Lower lobe of right lung (tissue), 2 donors: Measurements from ENCODE around the gene TMPRSS9. TPM values are rescaled to one million over a fixed set of nuclear protein-coding genes. Genes with fewer than 3 reads are reported as not detected.
A peak's percentile ranks its signal among the peaks of the same experiment; 100 is the strongest.
"Not testable (repeated sequence)": the region's sequence is repeated elsewhere in the genome, so short reads cannot be mapped to it uniquely, and the experiment has no call there.

Experiments used
- ATAC-seq, 2 donors: fragments of 200-7000 bp; cut with Tn5 transposase; one replicate each; pipeline ENCODE4 v1.9.1; 2020 to 2022; ENCODE audit warnings: mild to moderate bottlenecking in 2 of 2, moderate library complexity in 2 of 2
- DNase-seq: peaks from one replicate; pipeline ENCODE4 v3.0.0-alpha.2; 2020
- H3K27ac ChIP-seq: fragments of 200-600 bp; one replicate; pipeline ENCODE4 v1.8.0; 2022
- H3K27me3 ChIP-seq: fragments of 200-600 bp; one replicate; pipeline ENCODE4 v1.8.0; 2022; ENCODE audit warnings: low read depth
- H3K36me3 ChIP-seq: fragments of 200-600 bp; one replicate; pipeline ENCODE4 v1.8.0; 2022; ENCODE audit warnings: mild to moderate bottlenecking
- H3K4me1 ChIP-seq: fragments of 200-600 bp; one replicate; pipeline ENCODE4 v1.8.0; 2022
- H3K4me3 ChIP-seq: fragments of 200-600 bp; one replicate; pipeline ENCODE4 v1.8.0; 2022; ENCODE audit warnings: mild to moderate bottlenecking
- H3K9me3 ChIP-seq: fragments of 200-600 bp; one replicate; pipeline ENCODE4 v1.8.0; 2022
- CTCF ChIP-seq: fragments of 200-600 bp; IDR thresholded peaks from one replicate; pipeline ENCODE4 v1.8.0; 2022; ENCODE audit warnings: antibody characterized with exemption, mild to moderate bottlenecking
- intact Hi-C: fragments of 100-400 bp; cut with DNase I; formaldehyde crosslinking; loops from one replicate; pipeline ENCODE4 v1.11.0; 2022
- total RNA-seq: library from RNA; stranded (reverse); fragmentation: NEBNext Ultra II Directional; extraction: Animal tissue kit (Norgen Biotek cat#: 25700); gene quantifications from one replicate; pipeline ENCODE4 v1.2.1, GENCODE V29; 2021
- donor health status: DM: no; HTN: yes; CAD: no; lungs with severe emphysema.

Gene TMPRSS9
- total RNA-seq, 1 donor from 2014 or later = not detected

DNA sequence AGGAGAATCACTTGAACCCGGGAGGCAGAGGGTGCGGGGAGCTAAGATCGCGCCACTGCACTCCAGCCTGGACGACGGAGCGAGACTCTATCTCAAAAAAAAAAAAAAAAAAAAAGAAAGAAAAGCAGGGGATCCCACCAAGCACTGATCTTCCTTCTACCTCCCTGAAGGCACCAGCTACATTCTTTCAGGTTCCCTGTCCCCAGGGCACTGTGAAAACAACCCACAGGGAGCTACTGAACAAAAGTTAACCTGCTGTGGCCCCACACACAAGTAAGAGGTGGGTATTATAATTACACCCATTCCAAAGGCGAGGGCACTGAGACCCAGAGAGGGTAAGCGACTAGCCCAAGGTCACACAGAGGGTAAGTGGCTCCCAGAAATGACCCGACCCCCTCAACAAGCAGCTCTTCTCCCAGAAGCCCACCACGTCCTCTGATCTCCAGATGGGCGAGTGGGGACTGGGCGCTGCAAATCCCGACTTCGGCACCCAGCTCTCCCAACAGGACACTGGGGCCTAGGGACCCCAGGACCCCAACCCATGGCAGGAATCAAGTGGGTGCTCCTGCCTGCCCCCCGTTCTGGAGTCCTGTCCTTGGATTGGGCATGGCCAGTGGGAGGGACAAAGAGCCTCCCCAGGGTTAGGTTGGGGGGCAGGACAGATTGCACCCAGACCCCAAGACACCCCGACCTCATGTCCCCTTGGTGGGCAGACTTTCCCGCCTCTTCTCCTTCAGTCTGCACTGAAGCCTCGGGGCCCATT lies 94.3 kb downstream of the TMPRSS9 start:
- Histone ChIP-seq H3K36me3 (no peaks in the 10 kb centered on the region), H3K9me3 (no peaks in the 10 kb centered on the region), H3K27me3 (no peaks in the 10 kb centered on the region), H3K4me3 (no peak overlapping the region), H3K27ac (no peak overlapping the region), H3K4me1 (peaks cover 14% of the 10 kb centered on the region)
- DNase-seq = no peak
- TF ChIP-seq CTCF = no peak
- intact Hi-C loops = no loop called here
- no peak for ATAC-seq

DNA sequence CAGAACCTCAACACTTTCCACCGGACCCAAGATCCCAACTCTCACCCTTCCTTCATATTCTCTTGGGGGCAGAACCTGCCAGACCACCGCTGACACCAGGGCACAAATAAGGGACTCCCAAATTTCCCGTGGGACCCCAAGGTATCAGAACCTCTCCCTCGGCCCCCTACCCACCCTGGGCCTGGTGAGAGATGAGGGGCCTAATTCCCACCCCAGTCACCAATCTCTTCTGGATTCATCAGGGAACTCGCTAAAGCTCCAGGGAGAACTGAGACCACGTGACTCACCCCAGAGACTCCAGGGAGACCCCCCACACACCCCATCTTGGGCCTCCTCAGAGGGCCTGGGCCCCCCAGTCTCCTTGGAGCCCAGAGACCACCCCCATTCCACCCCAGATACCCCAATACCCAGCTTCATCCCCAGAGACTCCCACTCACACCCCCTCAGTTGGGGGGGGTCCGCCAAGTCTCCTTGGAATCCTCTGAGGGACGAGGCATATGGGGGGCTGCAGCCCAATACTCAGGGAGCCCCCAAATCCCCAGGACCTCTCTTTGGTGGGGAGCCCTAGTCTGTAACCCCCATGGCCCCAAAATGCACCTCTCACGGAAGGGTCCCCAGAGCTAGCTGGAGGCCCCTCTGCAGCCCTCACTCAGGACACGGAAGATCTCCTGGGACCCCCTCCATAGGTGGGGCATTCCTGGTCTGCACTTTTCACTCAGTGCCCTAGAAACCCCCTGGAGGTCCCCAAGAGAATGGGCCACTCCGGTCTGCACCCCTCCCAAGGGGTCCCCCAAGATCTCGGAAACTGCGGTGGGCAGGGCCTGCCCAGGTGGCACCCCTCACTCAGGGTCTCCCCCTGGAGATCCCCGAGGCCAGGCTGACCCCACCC lies 95.1 kb downstream of the TMPRSS9 start:
- intact Hi-C loops = no loop called here
- DNase-seq (no peak), ATAC-seq (peak; percentile 3 to 10)
- Histone ChIP-seq H3K4me3 (peak overlapping the region; percentile 78), H3K27me3 (no peaks in the 10 kb centered on the region), H3K36me3 (no peaks in the 10 kb centered on the region), H3K9me3 (no peaks in the 10 kb centered on the region), H3K4me1 (peaks cover 14% of the 10 kb centered on the region), H3K27ac (no peak overlapping the region)
- TF ChIP-seq CTCF = no peak

- ATAC-seq = peak; percentile 20 to 50
Observed at GRCh38 chr19:2455851-2456570, 95.9 kb downstream of the TMPRSS9 start.

GRCh38 chr19:2457394-2458037 lies 97.5 kb downstream of the TMPRSS9 start:
- DNase-seq = no peak
- intact Hi-C loops = no loop called here
- no peaks in the 10 kb centered on the region for H3K36me3 ChIP-seq
- no peaks in the 10 kb centered on the region for H3K9me3 ChIP-seq
- peak overlapping the region; percentile 50 for H3K4me3 ChIP-seq
- no peaks in the 10 kb centered on the region for H3K27me3 ChIP-seq
- peaks cover 27% of the 10 kb centered on the region for H3K4me1 ChIP-seq
- no peak for TF ChIP-seq CTCF
- ATAC-seq = no peak
- H3K27ac ChIP-seq = peak overlapping the region; percentile 71

More at GRCh38 chr19:2455851-2456570, 95.9 kb downstream of the TMPRSS9 start:
- intact Hi-C loops = no loop called here
- Histone ChIP-seq H3K27me3 (no peaks in the 10 kb centered on the region), H3K9me3 (no peaks in the 10 kb centered on the region), H3K27ac (peak overlapping the region; percentile 56), H3K4me1 (peaks cover 14% of the 10 kb centered on the region), H3K36me3 (no peaks in the 10 kb centered on the region), H3K4me3 (peak overlapping the region; percentile 78)
- TF ChIP-seq CTCF = no peak
- DNase-seq = peak; percentile 62

GRCh38 chr19:2458054-2458453 lies 98.0 kb downstream of the TMPRSS9 start:
- TF ChIP-seq CTCF = no peak
- Histone ChIP-seq H3K9me3 (no peaks in the 10 kb centered on the region), H3K36me3 (no peaks in the 10 kb centered on the region), H3K4me3 (no peak overlapping the region), H3K4me1 (peaks cover 31% of the 10 kb centered on the region), H3K27me3 (no peaks in the 10 kb centered on the region), H3K27ac (no peak overlapping the region)
- intact Hi-C loops = no loop called here
- no peak for DNase-seq
- ATAC-seq = no peak

DNA sequence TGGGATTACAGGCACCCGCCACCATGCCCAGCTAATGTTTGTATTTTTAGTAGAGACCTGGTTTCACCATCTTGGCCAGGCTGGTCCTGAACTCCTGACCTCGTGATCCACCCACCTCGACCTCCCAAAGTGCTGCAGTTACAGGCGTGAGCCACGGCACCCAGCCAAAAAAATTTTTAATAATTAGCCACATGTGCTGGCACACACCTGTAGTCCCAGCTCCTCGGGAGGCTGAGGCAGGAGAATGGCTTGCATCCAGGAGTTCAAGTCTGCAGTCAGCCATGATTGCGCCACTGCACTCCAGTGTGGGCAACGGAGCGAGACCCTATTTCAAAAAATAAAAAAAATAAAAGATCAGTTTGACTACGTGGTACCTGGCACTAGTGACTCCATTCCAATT lies 98.7 kb downstream of the TMPRSS9 start:
- ATAC-seq, H3K27me3 ChIP-seq, H3K27ac ChIP-seq, intact Hi-C loops, DNase-seq, H3K4me3 ChIP-seq, H3K9me3 ChIP-seq, H3K36me3 ChIP-seq: not testable (repeated sequence)
- peaks cover 31% of the 10 kb centered on the region for H3K4me1 ChIP-seq
